HG02588 (cell line): ENCODE measurements around the gene CYP2W1.
"Not testable (repeated sequence)": the region's sequence is repeated elsewhere in the genome, so short reads cannot be mapped to it uniquely, and the experiment has no call there.

Experiments used
- ATAC-seq: cut with Tn5 transposase; IDR thresholded peaks from one replicate; pipeline ENCODE4 v1.9.1; 2021; ENCODE audit warnings: mild to moderate bottlenecking, moderate library complexity; ENCODE audit not compliant: unreplicated experiment

CYP2W1 gene

DNA sequence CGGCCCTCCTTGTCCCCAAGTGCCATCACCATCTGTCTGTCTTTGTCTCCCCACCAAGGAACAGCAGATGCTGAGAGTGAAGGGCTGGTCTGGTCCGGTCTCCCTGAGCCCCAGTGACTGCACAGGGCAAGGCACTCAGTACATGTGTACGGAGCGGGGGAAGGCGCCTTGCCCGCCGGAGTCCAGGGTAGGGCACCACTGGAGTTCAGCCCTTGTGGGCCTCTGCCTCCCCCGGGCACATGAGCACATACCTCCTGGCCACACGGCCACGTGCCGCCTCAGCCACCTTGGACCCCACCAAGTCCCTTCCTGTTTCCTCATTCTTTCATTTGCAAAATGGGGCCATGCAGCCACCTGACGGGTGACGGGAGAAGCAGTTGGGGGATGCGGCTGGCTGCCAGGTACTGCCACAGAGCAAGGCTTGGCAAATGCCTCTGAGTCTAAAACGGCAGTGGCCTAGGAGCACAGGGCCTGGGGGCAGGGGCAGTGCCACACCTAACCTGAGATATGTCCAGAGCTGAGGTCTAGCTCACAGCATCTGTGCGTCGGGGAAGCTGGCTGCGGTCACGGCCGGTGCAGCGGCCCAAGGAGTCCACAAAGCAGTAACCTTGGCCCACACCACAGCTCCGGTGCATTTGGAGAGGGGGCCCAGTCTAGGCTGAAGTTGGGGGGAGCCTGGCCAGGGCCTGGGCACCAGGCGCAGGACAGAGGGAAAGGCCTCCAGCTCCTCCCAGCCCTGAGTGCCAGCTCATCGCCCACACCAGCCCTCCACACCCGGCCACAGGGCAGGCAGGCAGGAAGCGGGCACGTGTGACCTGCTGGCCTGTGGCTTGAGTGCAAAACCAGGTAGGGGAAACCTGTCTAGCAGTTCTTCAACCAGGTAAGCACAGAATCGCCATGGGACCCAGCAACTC is 33.7 kb upstream of the CYP2W1 start:
- ATAC-seq = no peak

GRCh38 chr7:951881-952547 is 31.0 kb upstream of the CYP2W1 start:
- no peak for ATAC-seq

DNA sequence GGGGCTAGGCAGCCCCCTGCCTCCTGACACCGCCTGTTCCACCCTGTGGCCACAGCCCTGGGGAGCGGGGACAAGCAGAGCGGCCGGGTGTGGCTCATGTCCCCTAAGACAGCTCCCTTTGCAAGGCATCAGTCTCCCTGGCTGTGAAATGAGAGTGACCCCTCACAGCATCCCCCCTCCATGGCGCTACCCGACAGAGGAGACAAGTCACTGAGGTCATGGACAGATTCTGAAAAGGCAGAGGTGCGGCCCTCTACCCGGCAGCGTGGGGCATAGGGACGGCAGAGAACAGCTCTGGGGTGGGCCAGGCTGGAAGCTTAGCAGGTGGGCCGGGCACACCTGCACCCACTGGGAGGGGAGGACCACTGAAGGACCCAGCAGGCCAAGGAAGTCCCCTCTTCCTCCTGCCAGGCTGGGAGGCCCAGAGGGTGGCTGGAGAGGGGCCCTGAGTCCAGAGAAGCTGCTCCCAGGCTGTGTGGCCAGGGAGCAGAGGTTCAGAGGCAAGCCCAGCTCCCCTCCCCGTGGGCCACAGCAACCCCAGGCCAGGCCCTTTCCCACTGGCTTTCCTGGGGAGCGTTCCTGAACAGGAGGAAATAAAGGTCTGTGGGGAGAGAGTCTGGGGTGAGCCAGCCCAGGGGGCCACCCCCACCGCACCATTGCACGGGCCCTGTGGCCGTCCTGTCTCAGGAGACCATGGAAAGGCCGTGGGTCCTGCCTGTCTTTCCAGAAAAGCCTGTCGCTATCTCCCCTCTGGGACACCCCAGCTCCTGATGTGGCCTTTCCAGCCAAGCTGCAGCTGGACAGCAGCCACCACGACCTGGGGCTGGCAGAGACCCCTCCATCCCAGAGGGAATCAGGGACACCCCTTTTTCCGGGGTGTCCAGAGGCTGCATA is 30.2 kb upstream of the CYP2W1 start:
- ATAC-seq = no peak

- peak; percentile 15 for ATAC-seq
These were observed 29.2 kb upstream of the CYP2W1 start for GRCh38 chr7:953547-954327.

DNA sequence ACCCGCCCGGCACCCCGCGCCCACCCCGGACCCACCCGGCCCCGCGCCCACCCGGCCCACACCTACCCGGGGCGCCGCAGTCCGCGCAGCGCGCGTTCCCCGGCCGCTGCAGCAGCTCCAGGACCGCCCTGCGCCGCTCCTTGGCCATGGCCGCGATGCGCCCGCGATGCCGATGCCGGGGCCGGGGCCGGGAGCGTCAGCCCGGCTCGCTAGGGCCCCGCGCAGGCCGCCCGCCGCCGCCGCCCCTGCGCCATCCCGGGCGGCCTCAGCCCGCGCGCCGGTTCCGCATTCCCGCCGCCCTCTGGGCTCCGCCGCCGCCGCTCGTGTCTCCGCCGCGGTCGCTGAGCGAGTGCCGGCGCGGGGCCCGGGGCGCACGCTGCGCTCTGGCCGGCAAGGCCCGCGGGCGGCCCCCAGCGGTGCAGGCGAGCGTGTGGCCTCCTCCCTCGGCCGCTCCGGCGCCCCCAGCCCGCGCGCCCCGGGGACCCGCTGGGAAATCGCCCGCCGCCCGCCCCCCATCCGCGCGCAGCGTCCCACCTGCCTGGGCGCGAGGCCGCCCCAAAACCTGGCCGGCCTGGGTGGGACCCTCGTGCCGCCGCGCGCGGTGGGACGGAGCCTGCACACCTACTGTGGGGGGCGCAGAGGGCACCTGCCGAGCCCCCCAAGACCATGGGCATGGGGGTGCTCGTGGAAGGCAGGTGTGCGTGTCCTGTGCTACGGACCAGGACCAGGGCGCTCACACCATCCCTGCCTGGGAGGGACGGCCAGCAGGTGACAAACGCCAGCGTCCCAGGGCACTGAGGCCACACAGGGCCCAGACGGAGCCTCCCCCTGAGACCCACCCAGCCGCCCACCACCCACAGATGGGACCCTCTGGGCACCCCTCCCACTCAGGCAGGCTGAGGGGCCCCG is 28.4 kb upstream of the CYP2W1 start, which contains the start of gene ADAP1:
Gene ADAP1 (minus strand): TSS at position 351 of the 909 bp plus-strand sequence. CDS start 203 bp downstream, at position 148.
- ATAC-seq = peak; percentile 48

DNA sequence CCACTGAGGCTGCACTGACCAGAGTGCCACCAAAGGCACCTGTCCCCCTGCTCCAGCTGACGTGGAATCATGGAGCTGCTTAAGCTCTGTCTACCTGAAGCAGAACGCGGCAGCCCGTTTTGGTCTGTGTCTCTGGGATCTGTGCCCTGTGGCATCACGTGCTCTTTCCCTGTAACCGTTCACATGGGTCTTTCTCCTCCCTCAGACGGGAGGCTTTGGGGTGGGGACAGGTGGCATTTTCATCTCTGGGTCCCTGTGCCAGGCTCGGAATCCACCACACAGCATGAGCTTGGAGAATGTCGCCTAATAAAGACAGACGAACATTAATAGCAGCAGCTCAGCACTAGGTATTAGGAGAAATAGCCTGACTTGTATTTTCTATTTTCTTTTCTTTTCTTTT is 26.9 kb upstream of the CYP2W1 start:
- ATAC-seq = no peak

DNA sequence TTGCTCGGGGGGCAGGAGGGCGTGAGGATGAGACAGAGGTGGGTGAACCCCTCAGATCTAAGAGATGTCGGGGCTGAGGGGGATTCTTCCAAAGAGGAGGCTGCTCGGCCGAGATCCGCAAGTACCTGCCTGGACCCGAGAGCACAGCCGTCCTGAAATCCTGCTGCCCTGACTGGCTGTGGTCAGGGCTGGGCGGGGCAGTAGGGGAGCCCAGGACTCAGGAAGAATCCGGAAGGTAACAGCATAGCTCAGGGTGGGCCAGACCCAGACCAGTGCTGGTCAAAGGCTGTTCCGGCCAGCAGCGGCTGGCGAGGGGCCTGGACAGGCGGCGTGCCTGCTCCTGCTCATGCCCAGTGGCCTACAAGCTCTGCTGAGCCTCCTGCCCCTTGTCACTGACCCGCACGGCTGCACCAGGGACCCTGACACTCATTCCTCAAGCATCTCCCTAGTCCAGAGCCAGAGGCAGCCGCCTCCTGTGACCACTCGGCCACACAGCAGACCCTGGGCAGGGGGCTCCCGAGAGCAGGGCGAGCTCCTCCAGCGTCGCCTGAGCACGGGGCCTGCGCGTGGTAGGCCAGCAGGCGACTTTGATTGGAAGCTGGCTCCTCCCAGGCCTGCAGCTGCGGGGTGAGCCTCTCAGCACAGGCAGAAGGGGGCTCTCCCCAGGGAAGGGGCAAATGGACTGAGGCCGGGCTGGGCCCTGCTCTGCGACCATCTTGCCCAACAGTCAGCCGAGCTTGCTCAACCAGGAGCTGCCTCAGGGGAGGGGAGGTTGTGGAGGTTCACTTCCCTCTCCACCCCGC is 25.4 kb upstream of the CYP2W1 start:
- no peak for ATAC-seq

DNA sequence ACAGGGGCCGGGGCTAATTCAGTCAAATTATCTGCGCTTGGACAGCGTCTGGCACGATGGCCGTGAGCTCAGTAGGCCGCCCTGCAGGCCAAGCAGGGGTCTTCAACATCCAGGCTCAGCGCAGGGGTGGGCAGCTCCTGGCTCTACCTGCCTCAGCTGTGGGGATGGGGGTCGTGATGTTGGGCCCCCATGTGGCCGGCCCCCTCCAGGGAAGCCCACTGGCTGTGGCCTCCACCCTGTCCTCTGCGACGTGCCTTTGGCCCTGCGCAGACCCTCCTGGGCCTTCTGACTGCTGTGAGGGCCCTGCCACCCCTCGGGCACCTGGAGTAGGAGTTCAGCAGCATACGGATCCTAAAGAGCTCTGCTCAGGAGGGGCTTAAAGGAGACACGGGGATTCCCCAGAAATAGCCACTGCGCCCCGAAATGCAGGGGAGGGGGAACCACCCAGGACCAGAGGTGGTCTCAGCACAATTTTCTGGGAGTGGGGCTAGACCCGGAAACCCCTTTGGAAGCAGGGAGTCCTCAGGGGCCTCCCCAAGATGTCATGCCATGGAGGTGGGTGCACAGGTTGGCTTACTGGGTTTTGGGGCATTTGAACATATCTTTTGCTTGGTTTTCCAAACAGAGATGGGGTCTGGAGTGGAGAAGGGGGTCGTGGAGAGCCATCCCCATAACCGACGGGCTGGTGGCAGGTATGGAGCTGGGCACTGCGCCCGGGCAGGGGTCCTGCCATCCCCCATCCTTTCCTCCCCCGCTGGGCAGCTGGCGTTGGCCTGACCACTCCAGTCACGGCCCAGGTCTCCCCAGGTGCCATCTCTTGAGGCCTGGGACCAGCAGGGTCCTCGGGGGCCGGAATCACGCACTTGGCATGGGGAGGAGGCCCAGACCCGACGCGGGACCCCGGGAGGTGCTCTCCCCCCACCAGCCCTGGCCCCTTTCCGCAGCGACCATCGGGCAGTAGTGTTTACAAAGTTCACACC is 24.5 kb upstream of the CYP2W1 start:
- no peak for ATAC-seq

DNA sequence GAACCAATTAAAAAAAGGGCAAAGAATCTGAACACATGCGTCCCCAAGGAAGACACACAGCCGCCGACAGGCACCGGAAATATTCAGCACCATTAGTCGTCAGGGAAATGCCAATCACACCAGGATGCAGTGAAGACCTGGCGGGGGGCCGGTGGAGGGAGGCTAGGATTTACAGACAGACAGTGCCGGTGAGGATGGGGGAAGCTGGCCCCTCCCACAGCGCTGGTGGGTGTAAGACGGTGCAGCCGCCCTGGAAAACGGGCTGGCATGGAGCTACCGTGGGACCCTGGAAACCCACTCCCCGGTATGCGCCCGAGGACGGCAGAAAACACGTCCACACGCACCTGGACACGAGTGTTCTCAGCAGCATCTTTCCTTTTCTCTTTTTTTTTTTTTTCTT is 23.7 kb upstream of the CYP2W1 start:
- no peak for ATAC-seq

GRCh38 chr7:959740-960139 is 23.2 kb upstream of the CYP2W1 start:
- ATAC-seq = not testable (repeated sequence)

GRCh38 chr7:960269-960871 is 22.6 kb upstream of the CYP2W1 start:
- ATAC-seq = no peak

DNA sequence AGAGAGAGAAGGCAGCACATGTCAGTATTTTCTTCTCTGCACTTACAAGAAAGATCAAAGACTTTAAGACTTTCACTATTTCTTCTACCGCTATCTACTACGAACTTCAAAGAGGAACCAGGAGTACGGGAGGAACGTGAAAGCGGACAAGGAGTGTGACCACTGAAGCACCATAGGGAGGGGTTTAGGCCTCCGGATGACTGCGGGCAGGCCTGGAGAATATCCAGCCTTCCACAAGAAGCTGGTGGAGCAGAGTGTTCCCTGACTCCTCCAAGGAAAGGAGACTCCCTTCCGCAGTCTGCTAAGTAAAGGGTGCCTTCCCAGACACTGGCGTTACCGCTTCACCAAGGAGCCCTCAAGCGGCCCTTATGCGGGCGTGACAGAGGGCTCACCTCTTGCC is 22.0 kb upstream of the CYP2W1 start:
- not testable (repeated sequence) for ATAC-seq

- no peak for ATAC-seq
These were observed 21.2 kb upstream of the CYP2W1 start for GRCh38 chr7:961546-962400.

DNA sequence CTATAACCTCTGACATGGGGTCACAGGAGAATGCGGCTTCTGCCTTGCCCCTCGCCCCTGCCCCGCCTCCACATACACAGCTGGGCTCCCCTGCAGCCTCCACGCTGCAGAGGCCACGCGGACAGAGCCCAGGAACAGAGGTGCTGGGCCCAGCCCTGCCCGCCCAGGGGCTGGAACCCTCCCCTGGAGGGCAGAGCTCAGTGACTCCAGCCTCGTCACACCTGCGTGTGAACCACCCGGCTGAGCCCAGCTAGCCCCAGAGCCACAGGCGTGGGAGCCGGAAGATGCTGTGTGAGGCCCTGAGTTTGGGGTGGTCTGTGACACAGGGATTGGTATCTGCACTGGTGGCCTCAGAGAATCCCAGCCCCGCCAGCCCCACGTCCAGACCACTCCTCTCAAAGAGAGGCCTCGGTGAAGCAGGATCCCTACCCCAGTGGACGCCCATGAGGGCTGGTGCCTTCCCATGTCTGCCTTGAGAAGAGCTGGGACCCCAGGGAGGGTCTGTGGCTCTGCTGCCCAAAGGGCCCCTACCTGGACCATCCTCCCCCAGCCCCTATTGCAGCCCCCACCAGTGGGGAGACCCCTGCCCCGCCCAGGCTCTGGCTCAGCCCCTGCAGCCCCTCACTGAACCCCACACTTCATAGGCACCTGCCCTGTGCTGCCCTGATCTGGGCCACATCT is 20.4 kb upstream of the CYP2W1 start:
- ATAC-seq = no peak
